HG02840 (cell line): Measurements from ENCODE around the gene L3HYPDH.
A peak's percentile ranks its signal among the peaks of the same experiment; 100 is the strongest.
"Not testable (repeated sequence)": the region's sequence is repeated elsewhere in the genome, so short reads cannot be mapped to it uniquely, and the experiment has no call there.

Source experiments
- ATAC-seq: cut with Tn5 transposase; IDR thresholded peaks from one replicate; pipeline ENCODE4 v1.9.1; 2021; ENCODE audit warnings: mild to moderate bottlenecking, moderate library complexity, moderate number of reproducible peaks; ENCODE audit not compliant: unreplicated experiment, low FRiP score

Gene L3HYPDH

DNA sequence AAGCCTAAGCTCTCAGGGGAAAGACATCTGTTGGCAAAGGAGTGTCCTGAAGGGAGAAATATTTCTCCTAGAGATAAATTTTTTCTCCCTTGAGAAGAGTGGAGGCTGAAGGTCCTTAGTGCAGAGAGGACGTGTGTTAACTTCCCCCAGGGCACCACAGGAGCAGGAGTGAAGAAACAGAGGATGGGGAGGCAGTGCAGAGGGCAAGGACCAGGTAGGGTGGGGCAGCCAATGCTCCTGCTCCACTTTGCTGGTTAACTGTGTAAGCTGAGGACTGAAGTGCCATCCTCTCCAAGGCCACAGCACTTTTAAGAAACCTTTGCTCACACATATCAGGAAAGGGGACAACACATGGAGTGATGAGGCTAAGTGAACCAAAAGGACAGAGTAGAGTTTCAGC is 4.0 kb downstream of the L3HYPDH start:
- no peak for ATAC-seq

GRCh38 chr14:59478540-59478939 is 5.7 kb downstream of the L3HYPDH start:
- ATAC-seq: no peak

DNA sequence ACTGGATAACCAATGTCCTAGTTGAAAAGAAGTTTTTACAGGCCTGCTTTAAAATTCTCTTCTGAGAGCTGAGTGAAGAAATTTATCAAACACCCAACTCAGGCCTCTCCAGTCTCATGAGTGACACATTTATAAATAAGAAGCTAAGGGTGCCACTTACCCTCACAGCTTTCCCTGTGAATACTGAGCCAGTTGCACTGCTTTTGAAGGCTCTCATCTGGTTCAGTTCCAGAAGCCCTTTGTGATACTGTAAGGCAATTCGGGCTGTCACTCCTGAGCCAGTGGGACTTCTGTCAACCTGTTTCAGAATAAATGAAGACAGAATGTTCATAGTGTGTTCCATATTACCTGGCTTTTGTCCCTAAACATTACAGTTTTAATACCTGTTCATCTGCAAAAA is 8.5 kb downstream of the L3HYPDH start:
- ATAC-seq: no peak

DNA sequence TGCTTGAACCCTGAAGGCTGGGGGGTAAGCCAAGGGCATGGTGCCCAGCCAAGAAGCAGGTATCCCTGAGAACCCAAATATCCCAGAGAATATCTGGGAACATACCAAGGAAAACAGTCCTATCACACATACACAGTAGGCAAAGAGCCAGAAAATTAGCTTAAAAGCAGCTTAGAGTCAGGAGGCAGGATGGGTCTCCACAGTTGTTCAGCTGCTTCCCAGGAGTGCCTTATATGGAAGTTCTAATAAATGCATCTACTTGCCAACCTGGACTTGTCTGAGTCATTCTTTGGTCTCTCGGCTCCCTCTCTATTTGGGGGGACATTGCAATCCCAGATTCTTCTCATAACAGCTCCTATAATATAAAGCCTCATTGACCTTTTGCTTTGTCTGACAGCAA is 10.0 kb downstream of the L3HYPDH start:
- no peak for ATAC-seq

- ATAC-seq: peak; percentile 50
Measured at GRCh38 chr14:59465316-59466135, 18.7 kb downstream of the L3HYPDH start, which contains the start of gene GPR135. Gene GPR135, minus strand, starts transcription at chr14:59465380. Its CDS starts 154 bp downstream, at chr14:59465226.

GRCh38 chr14:59464486-59465315 is 19.5 kb downstream of the L3HYPDH start:
- peak; percentile 64 for ATAC-seq

- no peak for ATAC-seq
Measured at GRCh38 chr14:59463787-59464485, 20.3 kb downstream of the L3HYPDH start.

DNA sequence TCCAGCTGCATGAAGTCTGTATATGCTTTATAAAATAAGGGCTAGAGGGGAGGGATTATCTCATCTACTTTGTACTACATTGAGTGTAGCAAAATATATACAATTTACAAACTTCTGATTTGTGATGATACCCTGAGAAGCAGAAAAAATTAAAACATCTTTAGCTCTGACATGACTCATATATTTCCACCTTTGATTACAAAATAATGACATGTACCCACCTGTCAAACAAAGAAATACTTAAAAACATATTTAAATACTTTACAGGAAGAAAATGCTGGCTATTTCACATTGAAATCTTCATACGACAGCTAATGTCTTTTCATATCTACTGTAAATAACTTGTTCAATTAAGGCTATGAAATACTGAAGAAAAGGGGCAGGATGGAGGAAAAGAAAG is 22.3 kb downstream of the L3HYPDH start:
- ATAC-seq: no peak

DNA sequence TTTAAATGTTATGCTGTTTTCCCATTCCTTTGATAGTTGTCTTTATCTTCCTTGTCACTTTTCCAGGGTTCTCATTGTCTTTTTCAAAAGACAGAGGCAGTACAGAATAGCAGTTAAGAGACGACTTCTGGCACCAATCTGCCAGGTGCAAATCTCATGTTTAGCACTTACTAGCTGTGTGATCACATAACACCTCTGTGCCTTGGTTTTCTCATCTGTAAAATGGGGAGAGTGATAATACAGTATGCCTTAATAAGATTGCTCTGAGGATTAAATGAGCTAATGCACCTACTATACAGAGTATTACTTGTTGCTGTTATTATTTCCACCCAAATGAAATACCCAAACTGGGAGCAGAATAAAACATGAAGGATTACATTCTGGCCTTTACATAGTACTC is 23.8 kb downstream of the L3HYPDH start:
- no peak for ATAC-seq

DNA sequence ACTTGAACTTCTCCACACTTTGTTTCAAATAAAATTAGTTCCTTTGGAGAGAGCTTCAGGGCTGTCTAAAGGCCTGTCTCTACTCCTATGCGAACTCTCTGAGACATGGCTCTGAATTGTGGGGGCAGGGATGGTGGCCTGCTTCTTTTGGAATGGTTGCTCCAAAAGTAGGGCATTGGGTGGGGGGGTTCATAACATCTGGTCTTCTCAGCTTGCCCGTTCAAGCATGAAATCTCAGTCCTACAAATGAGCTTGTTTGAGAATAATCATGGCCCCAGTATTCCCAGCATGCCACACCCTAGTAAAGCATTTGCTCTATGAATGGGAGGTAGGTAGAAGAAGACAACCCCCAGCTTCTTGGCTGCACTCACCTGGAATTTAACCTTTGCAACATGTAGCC is 25.7 kb downstream of the L3HYPDH start:
- ATAC-seq: no peak

- ATAC-seq: no peak
Measured at GRCh38 chr14:59455411-59455810, 28.8 kb downstream of the L3HYPDH start.

- ATAC-seq: no peak
Measured at GRCh38 chr14:59454139-59454538, 30.1 kb downstream of the L3HYPDH start.

GRCh38 chr14:59451849-59452248 is 32.4 kb downstream of the L3HYPDH start:
- no peak for ATAC-seq

GRCh38 chr14:59450716-59451115 is 33.5 kb downstream of the L3HYPDH start:
- ATAC-seq: no peak

DNA sequence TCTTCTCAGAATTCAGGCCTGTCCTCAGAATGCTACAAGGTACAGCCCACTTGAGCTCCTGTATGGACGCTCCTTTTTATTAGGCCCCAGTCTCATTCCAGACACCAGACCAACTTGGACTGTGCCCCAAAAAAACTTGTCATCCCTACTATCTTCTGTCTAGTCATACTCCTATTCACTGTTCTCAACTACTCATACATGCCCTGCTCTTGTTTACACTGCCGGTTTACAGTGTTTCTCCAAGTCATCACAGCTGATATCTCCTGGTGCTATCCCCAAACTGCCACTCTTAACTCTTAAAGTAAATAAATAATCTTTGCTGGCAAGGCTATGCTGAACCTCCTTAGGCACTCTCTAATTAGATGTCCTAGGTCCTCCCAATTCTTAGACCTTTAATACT is 35.5 kb downstream of the L3HYPDH start:
- not testable (repeated sequence) for ATAC-seq

GRCh38 chr14:59439256-59439965 is 44.8 kb downstream of the L3HYPDH start:
- ATAC-seq: no peak

DNA sequence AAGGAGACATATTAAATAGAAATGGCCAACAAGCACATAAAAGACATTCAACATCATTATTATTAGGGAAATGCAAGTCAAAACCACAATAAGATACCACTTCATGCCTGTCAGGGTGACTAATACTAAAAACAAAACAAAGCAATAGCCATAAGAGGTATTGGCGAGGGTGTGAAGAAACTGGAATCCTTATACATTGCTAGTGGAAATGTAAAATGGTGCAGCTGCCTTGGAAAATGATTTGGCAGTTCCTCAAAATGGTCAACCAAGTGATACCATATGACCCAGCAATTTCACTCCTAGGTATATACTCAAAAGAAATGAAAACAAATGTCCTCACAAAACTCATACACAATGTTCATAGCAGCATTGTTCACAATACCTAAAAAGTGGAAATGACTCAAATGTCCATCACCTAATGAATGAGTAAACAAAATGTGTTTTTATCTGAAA is 46.0 kb downstream of the L3HYPDH start:
- no peak for ATAC-seq

GRCh38 chr14:59435987-59436386 is 48.2 kb downstream of the L3HYPDH start:
- no peak for ATAC-seq

DNA sequence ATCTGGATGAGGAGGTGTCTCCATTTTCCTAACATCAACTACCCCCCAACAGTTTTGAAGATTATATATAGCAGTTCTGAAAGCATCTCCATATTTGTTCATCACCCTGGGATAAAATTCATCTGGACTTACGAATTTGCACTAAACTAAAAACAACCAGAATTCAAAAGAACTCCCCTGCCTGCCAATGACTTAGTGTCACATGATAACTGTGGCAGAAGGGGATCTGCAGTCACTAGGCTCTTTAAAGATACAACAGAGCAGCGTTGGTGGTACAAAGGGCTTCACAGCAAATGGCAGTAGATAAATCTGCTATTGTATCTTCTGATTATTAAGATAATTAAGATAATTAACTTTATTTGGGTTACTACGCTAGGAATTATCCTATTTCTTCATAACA is 49.1 kb downstream of the L3HYPDH start:
- no peak for ATAC-seq

DNA sequence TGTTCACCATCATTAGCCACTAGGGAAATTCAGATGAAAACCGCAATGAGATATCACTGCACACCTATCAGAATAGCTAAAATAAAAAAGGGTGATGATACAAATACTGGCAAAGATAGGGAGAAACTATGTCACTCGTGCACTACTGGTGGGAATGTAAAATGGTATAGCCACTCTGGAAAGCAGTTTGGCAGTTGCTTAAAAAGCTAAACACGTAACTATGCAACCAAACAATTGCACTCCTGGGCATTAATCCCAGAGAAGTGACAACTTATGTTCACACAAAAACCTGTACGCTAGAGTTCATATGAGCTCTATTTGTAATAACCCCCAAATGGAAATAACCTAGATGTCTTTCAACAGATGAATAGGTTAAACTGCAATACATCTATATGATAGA is 54.4 kb downstream of the L3HYPDH start:
- ATAC-seq: no peak
